T-helper 1 cell treated with Interleukin-12 subunit alpha and Interleukin-12 subunit beta and Interleukin-4 antibody, amounts not matched to agents 30 ng/mL and 1 ng/mL, for 36 hours (primary cell): ENCODE data around the gene PDSS1. TPM values are rescaled to one million over a fixed set of nuclear protein-coding genes. Genes with fewer than 3 reads are reported as not detected.

Experiments used
- intact Hi-C: fragments of 100-400 bp; cut with micrococcal nuclease; formaldehyde crosslinking; loops from one replicate; pipeline ENCODE4 v1.15.1; 2024
- total RNA-seq: library from RNA; stranded (reverse); gene quantifications from 2 replicates; pipeline ENCODE4 v1.2.3, GENCODE V29; 2022

PDSS1 gene
- total RNA-seq, 1 donor from 2014 or later = 16.7 TPM

DNA sequence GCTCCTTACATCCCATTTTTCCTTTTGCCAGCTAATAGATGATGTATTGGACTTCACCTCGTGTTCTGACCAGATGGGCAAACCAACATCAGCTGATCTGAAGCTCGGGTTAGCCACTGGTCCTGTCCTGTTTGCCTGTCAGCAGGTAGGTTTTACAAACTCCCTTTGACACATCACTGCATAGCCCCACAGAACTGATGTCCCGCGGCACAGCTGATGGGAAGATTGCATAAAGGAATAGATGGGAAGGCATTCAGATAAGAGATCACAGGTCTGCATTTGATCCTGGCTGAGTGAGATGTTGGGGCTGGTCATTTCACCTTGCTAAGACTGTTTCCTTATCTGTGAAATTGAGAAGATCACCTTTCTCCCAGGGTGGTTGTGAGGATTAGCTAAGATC lies 37.9 kb downstream of the PDSS1 start:
- intact Hi-C loops = loop anchor here (5.0 kb wide), 4 partner anchors 248 to 507 kb away; partner anchors contain the start of genes ACBD5 and ANKRD26

GRCh38 chr10:26737730-26738129 lies 40.2 kb downstream of the PDSS1 start:
- intact Hi-C loops = loop anchor here (1.0 to 5.0 kb wide), 10 partner anchors 9 to 505 kb away; partner anchors contain the start of genes ABI1, ACBD5, ANKRD26 and MASTL

- intact Hi-C loops = loop anchor here (1.0 to 5.0 kb wide), 5 partner anchors 8 to 504 kb away; partner anchors contain the start of genes ACBD5 and ANKRD26
Measured at GRCh38 chr10:26738301-26738911, 40.9 kb downstream of the PDSS1 start.

DNA sequence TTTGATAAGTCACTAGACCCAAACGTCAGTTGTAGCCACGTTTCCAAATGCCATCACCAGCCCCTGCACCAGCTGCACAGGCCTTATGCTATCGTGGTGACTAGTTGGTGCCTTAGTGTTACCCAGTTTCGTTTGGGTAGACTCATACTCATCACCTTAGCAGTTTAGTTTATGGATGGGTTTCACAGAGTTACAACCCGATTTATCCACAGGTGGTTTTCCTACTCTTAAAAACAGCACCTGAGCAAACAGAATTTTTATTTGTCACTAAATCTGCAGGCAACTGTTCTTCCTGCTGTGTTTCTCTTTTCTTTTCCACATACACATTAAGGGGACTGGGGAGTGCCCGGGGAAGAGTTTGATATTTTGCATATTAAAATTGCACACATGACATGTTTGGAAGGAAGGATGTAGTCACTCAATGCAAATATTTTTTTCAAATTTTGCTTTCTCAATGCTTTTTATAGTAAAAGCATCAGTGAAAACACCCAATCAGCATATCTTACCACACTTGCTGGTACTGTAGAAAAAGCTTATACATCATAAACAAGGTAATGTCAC lies 41.6 kb downstream of the PDSS1 start:
- intact Hi-C loops = loop anchor here (5.0 kb wide), 4 partner anchors 252 to 503 kb away; partner anchors contain the start of genes ACBD5 and ANKRD26

DNA sequence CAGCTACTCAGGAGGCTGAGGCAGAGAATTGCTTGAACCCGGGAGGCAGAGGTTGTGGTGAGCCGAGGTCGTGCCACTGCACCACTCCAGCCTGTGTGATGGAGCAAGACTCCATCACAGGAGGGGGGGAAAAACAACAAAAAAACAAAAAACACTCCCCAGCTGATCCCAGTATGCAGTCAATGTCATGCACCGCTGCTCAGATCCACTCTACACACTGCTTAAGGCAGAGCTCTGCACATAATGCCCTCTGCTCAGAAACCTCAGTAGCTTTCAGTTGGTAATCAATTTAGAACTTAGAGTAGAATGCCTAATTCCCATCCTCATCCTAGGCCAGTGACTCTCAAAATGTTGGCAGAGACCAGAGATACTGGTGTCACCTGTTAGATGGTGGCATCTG lies 43.9 kb downstream of the PDSS1 start:
- intact Hi-C loops = loop anchor here (5.0 kb wide), 1 partner anchor 294 kb away; no protein-coding TSS in a partner anchor

DNA sequence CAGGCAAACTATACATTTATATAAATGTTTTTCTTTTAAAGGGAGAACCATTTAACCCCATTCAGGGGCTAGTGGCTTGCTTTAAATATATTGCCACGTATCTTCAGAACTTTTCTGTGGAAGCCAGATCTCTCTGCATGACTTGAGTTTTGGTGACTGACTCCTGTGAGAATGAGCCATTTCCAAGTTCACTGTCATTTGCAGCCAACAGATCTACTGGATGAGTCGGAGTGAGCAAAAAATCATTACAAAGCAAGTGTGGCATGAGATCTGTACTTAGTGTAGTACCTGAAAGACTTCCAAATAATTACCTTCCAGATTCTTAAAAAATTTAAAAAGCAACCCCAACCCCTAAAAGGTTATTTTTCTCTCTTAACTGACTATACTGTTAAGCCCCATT lies 45.6 kb downstream of the PDSS1 start:
- intact Hi-C loops = loop anchor here (5.0 kb wide), 1 partner anchor 296 kb away; no protein-coding TSS in a partner anchor

DNA sequence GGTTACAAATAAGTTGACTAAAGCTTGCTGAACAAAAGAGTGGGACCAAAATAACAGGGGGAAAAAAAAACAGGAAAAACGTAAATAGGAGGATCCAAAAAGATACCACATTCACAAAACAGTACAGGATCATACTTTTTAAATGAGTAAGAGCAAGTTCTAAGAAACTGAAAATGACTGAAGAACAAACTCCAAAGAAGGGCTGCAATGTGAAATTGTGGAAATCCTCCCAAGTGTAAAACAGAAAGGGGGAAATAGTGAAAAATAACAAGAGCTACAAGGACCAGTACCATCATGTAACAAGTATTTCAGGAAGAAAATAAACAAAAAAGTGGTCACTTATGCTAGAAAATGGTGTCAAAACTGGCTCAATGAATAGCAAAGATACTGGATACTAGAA lies 46.3 kb downstream of the PDSS1 start:
- intact Hi-C loops = loop anchor here (5.0 kb wide), 1 partner anchor 297 kb away; no protein-coding TSS in a partner anchor

- intact Hi-C loops = loop anchor here (1.0 kb wide), 2 partner anchors 8 to 9 kb away; no protein-coding TSS in a partner anchor
Measured at GRCh38 chr10:26746061-26746460, 48.6 kb downstream of the PDSS1 start.

- intact Hi-C loops = loop anchor here (1.0 to 2.0 kb wide), 2 partner anchors 9 to 13 kb away; no protein-coding TSS in a partner anchor
Measured at GRCh38 chr10:26755443-26755903, 58.0 kb downstream of the PDSS1 start.

DNA sequence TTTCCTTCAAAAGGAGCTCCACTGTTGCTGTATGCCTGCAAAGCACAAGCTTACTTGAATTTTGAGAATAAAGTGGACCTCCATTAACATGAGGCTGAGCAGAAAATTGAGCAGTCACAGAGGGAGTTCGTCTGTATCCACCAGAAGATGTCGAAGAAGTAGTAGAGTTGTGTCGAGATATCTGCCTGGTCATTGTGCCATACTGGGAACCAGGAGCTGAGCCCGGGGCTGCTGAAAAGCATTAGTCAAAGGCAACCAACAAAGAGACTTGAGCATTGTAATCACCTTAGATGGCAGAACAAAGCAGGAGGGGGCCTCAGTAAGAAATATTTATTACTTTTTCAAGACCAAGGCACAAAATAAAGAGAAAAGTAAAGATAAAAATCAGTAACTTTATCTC lies 61.5 kb downstream of the PDSS1 start:
- intact Hi-C loops = no loop called here

GRCh38 chr10:26765549-26765948 lies 68.0 kb downstream of the PDSS1 start:
- intact Hi-C loops = no loop called here

- intact Hi-C loops = no loop called here
Measured at GRCh38 chr10:26770069-26770468, 72.6 kb downstream of the PDSS1 start.

DNA sequence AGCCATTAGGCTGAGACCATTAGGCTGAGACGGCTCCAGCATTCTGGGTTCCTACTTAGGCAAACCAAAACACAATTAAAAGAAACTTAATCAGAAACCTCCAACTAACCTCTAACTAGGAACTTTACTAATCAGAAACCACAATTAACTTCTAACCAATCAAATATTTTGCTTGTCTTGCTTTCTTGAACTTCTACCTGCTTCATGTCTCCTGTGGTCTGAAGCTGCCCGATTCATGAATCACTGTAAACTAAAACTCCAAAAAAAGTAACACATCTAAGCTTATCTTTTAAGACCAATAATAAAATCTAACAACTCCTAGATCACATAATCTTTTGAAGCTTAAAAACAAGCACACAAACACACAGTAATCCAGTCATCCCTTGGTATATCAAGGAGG lies 76.1 kb downstream of the PDSS1 start:
- intact Hi-C loops = loop anchor here (2.0 kb wide), 1 partner anchor 19 kb away; no protein-coding TSS in a partner anchor

- intact Hi-C loops = no loop called here
Measured at GRCh38 chr10:26776258-26776657, 78.8 kb downstream of the PDSS1 start.

DNA sequence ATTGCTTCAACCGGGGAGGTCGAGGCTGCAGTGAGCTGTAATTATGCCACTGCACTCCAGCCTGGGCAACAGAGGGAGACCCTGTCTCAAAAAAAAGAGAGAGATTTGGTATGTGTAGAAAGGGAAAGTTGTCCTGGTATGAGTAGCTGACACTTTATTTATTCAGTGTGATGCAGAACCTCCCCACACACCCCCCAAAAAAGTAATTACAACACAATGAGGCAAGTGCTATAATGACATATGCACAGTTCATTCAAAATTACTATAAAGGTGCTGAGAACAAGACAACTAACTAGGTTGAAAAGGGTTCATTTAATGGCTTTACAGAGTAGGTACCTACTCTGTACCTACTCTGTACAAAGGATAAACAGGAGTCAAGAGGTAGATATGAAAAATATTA lies 80.2 kb downstream of the PDSS1 start:
- intact Hi-C loops = no loop called here

GRCh38 chr10:26779176-26779860 lies 81.8 kb downstream of the PDSS1 start:
- intact Hi-C loops = no loop called here

DNA sequence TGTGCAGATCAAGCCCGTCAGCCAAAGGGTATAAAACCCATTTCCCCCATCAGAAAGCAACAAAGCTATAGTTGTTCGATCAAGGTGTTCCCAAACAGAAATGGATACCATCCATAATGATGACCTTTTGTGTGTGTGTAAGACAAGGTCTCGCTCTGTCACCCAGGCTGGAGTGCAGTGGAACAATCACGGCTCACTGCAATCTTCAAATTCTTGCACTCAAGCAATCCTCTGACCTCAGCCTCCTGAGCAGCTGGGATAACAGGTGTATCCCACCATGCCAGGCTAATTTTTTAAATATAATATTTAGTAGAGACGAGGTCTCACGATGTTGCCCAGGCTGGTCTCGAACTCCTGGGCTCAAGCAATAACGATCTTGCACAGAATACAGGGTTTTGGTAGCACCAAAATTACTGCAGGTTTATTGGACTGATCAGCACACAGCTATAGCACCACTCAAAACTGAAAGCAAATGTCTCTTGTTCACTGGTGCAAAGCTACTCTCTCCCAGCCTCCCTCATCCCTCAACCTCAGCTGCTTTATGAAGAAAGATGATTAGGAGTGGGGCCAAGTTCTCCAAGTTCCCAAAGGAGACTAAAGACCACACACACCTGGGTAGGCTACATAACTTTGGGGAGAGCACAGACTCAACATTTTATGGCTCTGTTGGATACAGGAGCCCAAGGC lies 82.7 kb downstream of the PDSS1 start:
- intact Hi-C loops = loop anchor here (2.0 kb wide), 1 partner anchor 13 kb away; no protein-coding TSS in a partner anchor

- intact Hi-C loops = loop anchor here (2.0 kb wide), 1 partner anchor 14 kb away; no protein-coding TSS in a partner anchor
Measured at GRCh38 chr10:26780793-26781601, 83.5 kb downstream of the PDSS1 start.

DNA sequence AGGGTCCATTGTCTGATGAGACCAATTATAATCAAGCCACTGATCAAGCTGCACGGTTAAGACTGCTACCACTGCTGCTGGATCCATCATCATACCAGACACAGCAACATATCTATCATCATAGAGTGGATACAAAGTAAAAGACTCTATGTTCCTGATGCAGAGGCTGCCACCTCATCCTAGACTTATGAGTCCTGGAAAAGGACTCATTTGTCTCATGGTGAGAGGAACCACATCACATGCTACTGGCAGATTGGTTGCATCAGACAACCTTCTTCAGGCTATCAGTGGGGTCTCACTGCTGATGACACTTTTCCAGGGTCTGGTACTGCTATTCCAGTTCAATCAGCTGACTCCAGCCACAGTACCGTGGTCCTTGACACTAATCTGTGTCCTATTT lies 84.3 kb downstream of the PDSS1 start:
- intact Hi-C loops = loop anchor here (2.0 kb wide), 1 partner anchor 15 kb away; no protein-coding TSS in a partner anchor

DNA sequence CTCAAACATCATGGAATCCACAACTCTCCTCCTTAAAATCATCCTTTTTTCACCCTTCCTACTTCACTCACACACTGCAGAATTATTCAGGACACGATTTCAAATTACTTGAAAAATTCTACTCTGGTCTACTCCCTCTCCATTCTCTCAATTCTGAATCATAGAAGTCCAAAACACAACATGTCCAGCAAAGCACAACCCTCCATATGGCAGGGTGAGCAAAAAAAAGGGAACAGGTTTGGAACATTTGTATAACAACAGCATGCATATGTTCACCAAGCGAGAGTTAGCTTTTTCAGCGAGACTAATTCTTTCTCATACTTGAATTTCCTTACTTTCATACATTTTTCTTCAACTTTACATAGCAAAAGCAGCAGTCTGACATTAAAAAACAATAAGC lies 89.9 kb downstream of the PDSS1 start:
- intact Hi-C loops = no loop called here
